Measurements from ENCODE around the gene ABCC8.

Gene ABCC8

GRCh38 chr11:17385492-17385891 is 91.2 kb downstream of the ABCC8 start:
- Histone ChIP-seq H3K4me3 (ENCODE audit: low read depth, low read length) (no peak overlapping the region), H3K27ac (no peak overlapping the region), H3K36me3 (replicated peaks) (no peaks in the 10 kb centered on the region), H3K27me3 (replicated peaks) (peaks cover 2% of the 10 kb centered on the region)
- TF ChIP-seq, protein P1, sequence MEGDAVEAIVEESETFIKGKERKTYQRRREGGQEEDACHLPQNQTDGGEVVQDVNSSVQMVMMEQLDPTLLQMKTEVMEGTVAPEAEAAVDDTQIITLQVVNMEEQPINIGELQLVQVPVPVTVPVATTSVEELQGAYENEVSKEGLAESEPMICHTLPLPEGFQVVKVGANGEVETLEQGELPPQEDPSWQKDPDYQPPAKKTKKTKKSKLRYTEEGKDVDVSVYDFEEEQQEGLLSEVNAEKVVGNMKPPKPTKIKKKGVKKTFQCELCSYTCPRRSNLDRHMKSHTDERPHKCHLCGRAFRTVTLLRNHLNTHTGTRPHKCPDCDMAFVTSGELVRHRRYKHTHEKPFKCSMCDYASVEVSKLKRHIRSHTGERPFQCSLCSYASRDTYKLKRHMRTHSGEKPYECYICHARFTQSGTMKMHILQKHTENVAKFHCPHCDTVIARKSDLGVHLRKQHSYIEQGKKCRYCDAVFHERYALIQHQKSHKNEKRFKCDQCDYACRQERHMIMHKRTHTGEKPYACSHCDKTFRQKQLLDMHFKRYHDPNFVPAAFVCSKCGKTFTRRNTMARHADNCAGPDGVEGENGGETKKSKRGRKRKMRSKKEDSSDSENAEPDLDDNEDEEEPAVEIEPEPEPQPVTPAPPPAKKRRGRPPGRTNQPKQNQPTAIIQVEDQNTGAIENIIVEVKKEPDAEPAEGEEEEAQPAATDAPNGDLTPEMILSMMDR (IDR thresholded peaks at IDR 0.05; ENCODE audit: low read depth, low read length, missing control alignments) = no peak
- in situ Hi-C loops (cut with HindIII; ENCODE audit: low pct_ligation_motif_present, low sequenced_read_pairs) = no loop called here
- DNase-seq = no peak

- Histone ChIP-seq H3K27me3 (replicated peaks) (no peaks in the 10 kb centered on the region), H3K27ac (no peak overlapping the region), H3K4me3 (ENCODE audit: low read depth, low read length) (no peak overlapping the region), H3K36me3 (replicated peaks) (no peaks in the 10 kb centered on the region)
- in situ Hi-C loops (cut with HindIII; ENCODE audit: low pct_ligation_motif_present, low sequenced_read_pairs) = no loop called here
- TF ChIP-seq, protein P1 (IDR thresholded peaks at IDR 0.05; ENCODE audit: low read depth, low read length, missing control alignments) = peak; percentile 92
- DNase-seq = peak; percentile 34
These were observed 92.6 kb downstream of the ABCC8 start for GRCh38 chr11:17384002-17384511.

DNA sequence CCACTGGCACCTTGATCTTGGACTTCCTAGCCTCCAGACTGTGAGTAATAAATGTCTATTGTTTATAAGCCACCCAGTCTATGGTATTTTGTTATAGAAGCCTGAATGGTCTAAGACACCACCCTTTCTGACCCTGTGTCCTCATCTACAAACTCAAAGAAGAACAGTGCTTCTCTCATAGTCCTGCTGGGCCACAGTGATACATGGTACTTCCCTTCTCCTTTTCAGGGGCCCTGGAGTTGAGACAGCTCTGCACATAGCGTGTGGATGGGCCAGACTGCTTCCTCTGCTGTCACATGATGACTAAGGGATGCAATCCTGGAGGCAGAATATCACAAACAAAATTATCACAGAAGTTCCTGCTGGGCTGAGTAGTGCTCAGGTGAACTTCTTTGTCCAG is 93.2 kb downstream of the ABCC8 start:
- H3K27me3 ChIP-seq (replicated peaks) = no peaks in the 10 kb centered on the region
- peak; percentile 13 for DNase-seq
- TF ChIP-seq, protein P1 (IDR thresholded peaks at IDR 0.05; ENCODE audit: low read depth, low read length, missing control alignments) = no peak
- in situ Hi-C loops (cut with HindIII; ENCODE audit: low pct_ligation_motif_present, low sequenced_read_pairs) = no loop called here
- no peak overlapping the region for H3K27ac ChIP-seq
- no peak overlapping the region for H3K4me3 ChIP-seq (ENCODE audit: low read depth, low read length)
- H3K36me3 ChIP-seq (replicated peaks) = no peaks in the 10 kb centered on the region

DNA sequence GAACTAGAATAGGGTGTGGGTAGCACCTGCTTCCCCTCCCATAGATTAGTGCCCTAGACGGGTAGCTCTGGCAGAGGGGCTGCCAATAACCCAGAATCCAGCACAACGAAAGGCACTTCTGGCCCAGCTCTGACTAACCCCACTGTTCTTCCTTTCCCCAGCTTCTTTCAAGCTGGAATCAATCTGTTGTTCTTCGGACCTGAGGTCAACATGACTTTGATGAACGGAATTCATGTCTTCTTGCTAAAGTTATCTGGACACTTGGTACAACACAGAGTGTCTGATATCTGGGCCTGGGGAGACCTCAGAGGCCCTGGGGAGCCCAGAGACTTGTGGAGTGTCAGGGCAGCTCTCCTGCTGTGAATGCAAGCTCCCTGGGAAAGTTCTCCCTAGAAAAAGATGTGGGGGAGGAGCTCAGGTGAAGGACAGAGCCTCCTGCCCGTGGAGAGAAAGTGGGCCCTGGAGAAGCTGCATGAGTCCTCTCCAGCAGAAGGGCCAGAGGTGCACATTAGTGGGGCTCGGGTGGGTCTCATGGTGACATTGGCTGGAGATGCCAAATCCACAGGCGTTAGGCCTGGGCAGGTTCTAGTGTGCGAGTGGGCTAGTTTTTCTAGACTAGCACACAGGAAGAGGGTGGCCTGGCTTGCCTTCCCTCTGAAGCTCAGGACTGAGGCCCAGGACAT is 94.5 kb downstream of the ABCC8 start:
- TF ChIP-seq, protein P1 (IDR thresholded peaks at IDR 0.05; ENCODE audit: low read depth, low read length, missing control alignments) = no peak
- peak; percentile 37 for DNase-seq
- Histone ChIP-seq H3K27ac (no peak overlapping the region), H3K36me3 (replicated peaks) (no peaks in the 10 kb centered on the region), H3K4me3 (ENCODE audit: low read depth, low read length) (no peak overlapping the region), H3K27me3 (replicated peaks) (no peaks in the 10 kb centered on the region)
- in situ Hi-C loops (cut with HindIII; ENCODE audit: low pct_ligation_motif_present, low sequenced_read_pairs) = no loop called here

DNA sequence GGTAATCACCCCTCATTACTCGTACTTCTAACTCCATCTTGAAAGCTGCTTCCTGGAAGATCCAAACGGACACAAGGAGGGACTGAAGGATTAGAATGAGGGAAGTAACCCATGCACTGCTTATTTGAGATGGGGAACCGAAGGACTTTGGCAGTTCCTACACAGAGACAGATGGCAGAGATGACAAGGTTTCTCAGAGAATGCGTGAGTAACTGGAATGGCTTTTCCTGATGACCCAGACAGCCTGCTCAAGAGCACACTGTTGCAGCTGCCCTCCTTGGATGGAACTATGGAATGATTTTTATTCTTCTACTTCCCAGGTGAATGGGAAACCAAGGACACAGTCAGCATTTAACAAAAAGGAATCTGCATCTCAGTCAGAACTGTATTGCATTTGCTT is 95.5 kb downstream of the ABCC8 start:
- no peaks in the 10 kb centered on the region for H3K36me3 ChIP-seq (replicated peaks)
- in situ Hi-C loops (cut with HindIII; ENCODE audit: low pct_ligation_motif_present, low sequenced_read_pairs) = no loop called here
- peak; percentile 29 for DNase-seq
- no peak overlapping the region for H3K4me3 ChIP-seq (ENCODE audit: low read depth, low read length)
- TF ChIP-seq, protein P1 (IDR thresholded peaks at IDR 0.05; ENCODE audit: low read depth, low read length, missing control alignments) = no peak
- H3K27ac ChIP-seq = no peak overlapping the region
- no peaks in the 10 kb centered on the region for H3K27me3 ChIP-seq (replicated peaks)

Measured in brain microvascular endothelial cell (primary cell).